HEK293 (cell line): ENCODE measurements around the gene FAM177B.

ENCODE experiments used
- CTCF ChIA-PET: fragments of 350-600 bp; formaldehyde crosslinking; extraction: SDS; loops from one replicate; lab custom pipeline; 2021; ENCODE audit warnings: antibody characterized with exemption; lab: Yijun Ruan, JAX
- POLR2A ChIA-PET: fragments of 300-600 bp; formaldehyde crosslinking; extraction: SDS; loops from one replicate; lab custom pipeline; 2020; ENCODE audit warnings: antibody characterized with exemption, inconsistent platforms; lab: Yijun Ruan, JAX
- H3K27ac ChIP-seq: fragments of 200-500 bp; sonication (Bioruptor generic); 2 replicates; pipeline ENCODE4 v1.5.1; 2014; ENCODE audit warnings: low read depth, low read length, control low read depth, inconsistent platforms; ENCODE audit errors: extremely low read depth
- H3K36me3 ChIP-seq, 2 experiments: fragments of 200-500 bp in 1 of 2; sonication (Bioruptor generic) in 1 of 2; 1 replicate in 1 of 2; 2 replicates in 1 of 2; pipeline ENCODE4 v1.5.1; 2014 to 2017; ENCODE audit warnings: inconsistent platforms in 2 of 2, low read length in 2 of 2; ENCODE audit not compliant: control insufficient read depth in 2 of 2, insufficient read depth in 1 of 2
- H3K4me1 ChIP-seq: fragments of 200-500 bp; sonication (Bioruptor generic); 2 replicates; pipeline ENCODE4 v1.5.1; 2014; ENCODE audit warnings: mild to moderate bottlenecking, low read length, inconsistent platforms; ENCODE audit not compliant: control insufficient read depth, insufficient read depth
- H3K4me3 ChIP-seq: 2 replicates; pipeline ENCODE4 v1.5.1; 2011; ENCODE audit warnings: low read depth, mild to moderate bottlenecking, control low read depth, low read length, moderate library complexity
- H3K9me3 ChIP-seq: fragments of 200-500 bp; sonication (Bioruptor generic); 2 replicates; pipeline ENCODE4 v1.5.1; 2014; ENCODE audit warnings: low read depth, low read length, inconsistent platforms; ENCODE audit not compliant: control insufficient read depth, insufficient read depth
- BCL11A ChIP-seq: fragments of 450-650 bp; formaldehyde crosslinking; IDR thresholded peaks from 2 replicates; pipeline ENCODE4 v1.5.1; 2016; ENCODE audit warnings: low read depth, missing biosample characterization, missing genetic modification characterization
- ELK4 ChIP-seq: IDR thresholded peaks from 2 replicates; pipeline ENCODE4 v1.6.1; 2011; ENCODE audit warnings: mild to moderate bottlenecking, low read depth, low read length, borderline replicate concordance
- KLF1 ChIP-seq: fragments of 450-650 bp; formaldehyde crosslinking; IDR thresholded peaks from 2 replicates; pipeline ENCODE4 v1.5.1; 2016; ENCODE audit warnings: missing biosample characterization, missing genetic modification characterization
- KLF10 ChIP-seq: fragments of 450-650 bp; IDR thresholded peaks from 2 replicates; pipeline ENCODE4 v1.5.1; 2018; ENCODE audit warnings: missing biosample characterization, mild to moderate bottlenecking, missing genetic modification characterization
- KLF9 ChIP-seq: fragments of 450-650 bp; formaldehyde crosslinking; IDR thresholded peaks from 2 replicates; pipeline ENCODE4 v1.5.1; 2016; ENCODE audit warnings: missing biosample characterization, missing genetic modification characterization, low read depth
- REPIN1 ChIP-seq: fragments of 450-650 bp; formaldehyde crosslinking; IDR thresholded peaks from 2 replicates; pipeline ENCODE4 v1.5.1; 2017; ENCODE audit warnings: missing biosample characterization, missing genetic modification characterization, low read depth
- ZBTB20 ChIP-seq: fragments of 450-650 bp; formaldehyde crosslinking; IDR thresholded peaks from 2 replicates; pipeline ENCODE4 v1.5.1; 2016; ENCODE audit warnings: missing biosample characterization, missing genetic modification characterization
- ZBTB49 ChIP-seq: fragments of 450-650 bp; formaldehyde crosslinking; IDR thresholded peaks from 2 replicates; pipeline ENCODE4 v1.5.1; 2016; ENCODE audit warnings: missing biosample characterization, missing genetic modification characterization, low read depth
- ZFHX2 ChIP-seq: fragments of 450-650 bp; formaldehyde crosslinking; conservative IDR thresholded peaks from 2 replicates; pipeline ENCODE4 v1.5.1; 2016; ENCODE audit warnings: missing biosample characterization, missing genetic modification characterization
- ZNF121 ChIP-seq: fragments of 450-650 bp; formaldehyde crosslinking; IDR thresholded peaks from 2 replicates; pipeline ENCODE4 v1.5.1; 2016; ENCODE audit warnings: missing biosample characterization, missing genetic modification characterization
- ZNF23 ChIP-seq: fragments of 450-650 bp; formaldehyde crosslinking; IDR thresholded peaks from 2 replicates; pipeline ENCODE4 v1.5.1; 2016; ENCODE audit warnings: missing biosample characterization, missing genetic modification characterization, borderline replicate concordance
- ZNF350 ChIP-seq: fragments of 450-650 bp; formaldehyde crosslinking; IDR thresholded peaks from 2 replicates; pipeline ENCODE4 v1.5.0; 2017; ENCODE audit warnings: missing biosample characterization, mild to moderate bottlenecking, missing genetic modification characterization
- ZNF416 ChIP-seq: fragments of 450-650 bp; formaldehyde crosslinking; IDR thresholded peaks from 2 replicates; pipeline ENCODE4 v1.5.1; 2016; ENCODE audit warnings: missing biosample characterization, missing genetic modification characterization
- ZNF473 ChIP-seq: fragments of 450-650 bp; formaldehyde crosslinking; IDR thresholded peaks from 2 replicates; pipeline ENCODE4 v1.5.1; 2017; ENCODE audit warnings: missing biosample characterization, missing genetic modification characterization
- ZNF514 ChIP-seq: fragments of 450-650 bp; formaldehyde crosslinking; IDR thresholded peaks from 2 replicates; pipeline ENCODE4 v1.5.1; 2016; ENCODE audit warnings: missing biosample characterization, missing genetic modification characterization
- ZNF560 ChIP-seq: fragments of 450-650 bp; formaldehyde crosslinking; IDR thresholded peaks from 2 replicates; pipeline ENCODE4 v1.5.1; 2017; ENCODE audit warnings: missing biosample characterization, missing genetic modification characterization, borderline replicate concordance
- ZNF621 ChIP-seq: fragments of 450-650 bp; formaldehyde crosslinking; IDR thresholded peaks from 2 replicates; pipeline ENCODE4 v1.5.1; 2017; ENCODE audit warnings: missing biosample characterization, missing genetic modification characterization
- ZNF624 ChIP-seq: fragments of 450-650 bp; formaldehyde crosslinking; IDR thresholded peaks from 2 replicates; pipeline ENCODE4 v1.5.1; 2017; ENCODE audit warnings: missing biosample characterization, missing genetic modification characterization
- ZNF776 ChIP-seq: fragments of 450-650 bp; formaldehyde crosslinking; IDR thresholded peaks from 2 replicates; pipeline ENCODE4 v1.5.0; 2017; ENCODE audit warnings: missing biosample characterization, missing genetic modification characterization, borderline replicate concordance
- ZNF785 ChIP-seq: fragments of 450-650 bp; formaldehyde crosslinking; IDR thresholded peaks from 2 replicates; pipeline ENCODE4 v1.5.1; 2016; ENCODE audit warnings: missing biosample characterization, missing genetic modification characterization
- TF ChIP-seq, protein P1 (sequence below): fragments of 450-650 bp; formaldehyde crosslinking; IDR thresholded peaks from 2 replicates; pipeline ENCODE4 v1.5.1; 2017; ENCODE audit warnings: missing biosample characterization, missing genetic modification characterization
- TF ChIP-seq, protein P2 (sequence below): fragments of 450-650 bp; formaldehyde crosslinking; IDR thresholded peaks from 2 replicates; pipeline ENCODE4 v1.5.1; 2016; ENCODE audit warnings: missing biosample characterization, missing genetic modification characterization
- TF ChIP-seq, protein P3 (sequence below): fragments of 450-650 bp; formaldehyde crosslinking; conservative IDR thresholded peaks from 2 replicates; pipeline ENCODE4 v1.5.1; 2016; ENCODE audit warnings: low read depth, missing biosample characterization, missing genetic modification characterization

FAM177B gene

GRCh38 chr1:222711319-222712252 lies 25.4 kb upstream of the FAM177B start (continued):
- TF ChIP-seq REPIN1 = no peak
- TF ChIP-seq ZBTB20 (tag by site-specific recombination) = peak; percentile 75
- peak; percentile 40; the same call in 1 of the 2 replicates for TF ChIP-seq KLF10
- TF ChIP-seq ELK4 = no peak

- Histone ChIP-seq H3K9me3 (no peaks in the 10 kb centered on the region), H3K36me3 (peaks cover 13 to 21% of the 10 kb centered on the region in 2 experiments), H3K4me3 (peak within 1 kb of the TSS; percentile 84), H3K27ac (peak within 1 kb of the TSS; percentile 87), H3K4me1 (no peaks in the 10 kb centered on the region)
- CTCF ChIA-PET = interaction anchor here (0.6 to 1.5 kb wide), 6 partner anchors 78 to 477 kb away, joined by 3 to 6 read pairs (median 4); no protein-coding TSS in a partner anchor
- POLR2A ChIA-PET = interaction anchor here (0.8 to 1.8 kb wide), 6 partner anchors 9 to 123 kb away, joined by 3 to 10 read pairs (median 4); partner anchors contain the start of gene TAF1A
- TF ChIP-seq ZNF785 = no peak
- peak; percentile 61; the same call in 1 of the 2 replicates for TF ChIP-seq ZNF514 (tag by site-specific recombination)
- TF ChIP-seq ZFHX2 (tag by site-specific recombination) = 0 out of 2 replicates have a peak, but pooled peaks have one; percentile 8
- TF ChIP-seq ZBTB49 = no peak
- TF ChIP-seq, protein P1, sequence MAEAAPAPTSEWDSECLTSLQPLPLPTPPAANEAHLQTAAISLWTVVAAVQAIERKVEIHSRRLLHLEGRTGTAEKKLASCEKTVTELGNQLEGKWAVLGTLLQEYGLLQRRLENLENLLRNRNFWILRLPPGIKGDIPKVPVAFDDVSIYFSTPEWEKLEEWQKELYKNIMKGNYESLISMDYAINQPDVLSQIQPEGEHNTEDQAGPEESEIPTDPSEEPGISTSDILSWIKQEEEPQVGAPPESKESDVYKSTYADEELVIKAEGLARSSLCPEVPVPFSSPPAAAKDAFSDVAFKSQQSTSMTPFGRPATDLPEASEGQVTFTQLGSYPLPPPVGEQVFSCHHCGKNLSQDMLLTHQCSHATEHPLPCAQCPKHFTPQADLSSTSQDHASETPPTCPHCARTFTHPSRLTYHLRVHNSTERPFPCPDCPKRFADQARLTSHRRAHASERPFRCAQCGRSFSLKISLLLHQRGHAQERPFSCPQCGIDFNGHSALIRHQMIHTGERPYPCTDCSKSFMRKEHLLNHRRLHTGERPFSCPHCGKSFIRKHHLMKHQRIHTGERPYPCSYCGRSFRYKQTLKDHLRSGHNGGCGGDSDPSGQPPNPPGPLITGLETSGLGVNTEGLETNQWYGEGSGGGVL (tag by site-specific recombination) = no peak
- no peak for TF ChIP-seq ZNF350 (tag by site-specific recombination)
- TF ChIP-seq ZNF23 (tag by site-specific recombination) = no peak
- no peak for TF ChIP-seq ZNF560 (tag by site-specific recombination)
- no peak for TF ChIP-seq ZNF624 (tag by site-specific recombination)
- TF ChIP-seq BCL11A (tag by site-specific recombination) = no peak
- TF ChIP-seq KLF1 = peak; percentile 46; the same call in 1 of the 2 replicates
- peak; percentile 57; the same call in 1 of the 2 replicates for TF ChIP-seq KLF9 (tag by site-specific recombination)
- no peak for TF ChIP-seq ZNF776 (tag by site-specific recombination)
- TF ChIP-seq ZNF473 (tag by site-specific recombination) = no peak
- TF ChIP-seq ZNF121 (tag by site-specific recombination) = no peak
- TF ChIP-seq, protein P2, sequence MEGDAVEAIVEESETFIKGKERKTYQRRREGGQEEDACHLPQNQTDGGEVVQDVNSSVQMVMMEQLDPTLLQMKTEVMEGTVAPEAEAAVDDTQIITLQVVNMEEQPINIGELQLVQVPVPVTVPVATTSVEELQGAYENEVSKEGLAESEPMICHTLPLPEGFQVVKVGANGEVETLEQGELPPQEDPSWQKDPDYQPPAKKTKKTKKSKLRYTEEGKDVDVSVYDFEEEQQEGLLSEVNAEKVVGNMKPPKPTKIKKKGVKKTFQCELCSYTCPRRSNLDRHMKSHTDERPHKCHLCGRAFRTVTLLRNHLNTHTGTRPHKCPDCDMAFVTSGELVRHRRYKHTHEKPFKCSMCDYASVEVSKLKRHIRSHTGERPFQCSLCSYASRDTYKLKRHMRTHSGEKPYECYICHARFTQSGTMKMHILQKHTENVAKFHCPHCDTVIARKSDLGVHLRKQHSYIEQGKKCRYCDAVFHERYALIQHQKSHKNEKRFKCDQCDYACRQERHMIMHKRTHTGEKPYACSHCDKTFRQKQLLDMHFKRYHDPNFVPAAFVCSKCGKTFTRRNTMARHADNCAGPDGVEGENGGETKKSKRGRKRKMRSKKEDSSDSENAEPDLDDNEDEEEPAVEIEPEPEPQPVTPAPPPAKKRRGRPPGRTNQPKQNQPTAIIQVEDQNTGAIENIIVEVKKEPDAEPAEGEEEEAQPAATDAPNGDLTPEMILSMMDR (tag by site-specific recombination) = no peak
- TF ChIP-seq ZNF621 (tag by site-specific recombination) = no peak
- no peak for TF ChIP-seq ZNF416
- TF ChIP-seq, protein P3, sequence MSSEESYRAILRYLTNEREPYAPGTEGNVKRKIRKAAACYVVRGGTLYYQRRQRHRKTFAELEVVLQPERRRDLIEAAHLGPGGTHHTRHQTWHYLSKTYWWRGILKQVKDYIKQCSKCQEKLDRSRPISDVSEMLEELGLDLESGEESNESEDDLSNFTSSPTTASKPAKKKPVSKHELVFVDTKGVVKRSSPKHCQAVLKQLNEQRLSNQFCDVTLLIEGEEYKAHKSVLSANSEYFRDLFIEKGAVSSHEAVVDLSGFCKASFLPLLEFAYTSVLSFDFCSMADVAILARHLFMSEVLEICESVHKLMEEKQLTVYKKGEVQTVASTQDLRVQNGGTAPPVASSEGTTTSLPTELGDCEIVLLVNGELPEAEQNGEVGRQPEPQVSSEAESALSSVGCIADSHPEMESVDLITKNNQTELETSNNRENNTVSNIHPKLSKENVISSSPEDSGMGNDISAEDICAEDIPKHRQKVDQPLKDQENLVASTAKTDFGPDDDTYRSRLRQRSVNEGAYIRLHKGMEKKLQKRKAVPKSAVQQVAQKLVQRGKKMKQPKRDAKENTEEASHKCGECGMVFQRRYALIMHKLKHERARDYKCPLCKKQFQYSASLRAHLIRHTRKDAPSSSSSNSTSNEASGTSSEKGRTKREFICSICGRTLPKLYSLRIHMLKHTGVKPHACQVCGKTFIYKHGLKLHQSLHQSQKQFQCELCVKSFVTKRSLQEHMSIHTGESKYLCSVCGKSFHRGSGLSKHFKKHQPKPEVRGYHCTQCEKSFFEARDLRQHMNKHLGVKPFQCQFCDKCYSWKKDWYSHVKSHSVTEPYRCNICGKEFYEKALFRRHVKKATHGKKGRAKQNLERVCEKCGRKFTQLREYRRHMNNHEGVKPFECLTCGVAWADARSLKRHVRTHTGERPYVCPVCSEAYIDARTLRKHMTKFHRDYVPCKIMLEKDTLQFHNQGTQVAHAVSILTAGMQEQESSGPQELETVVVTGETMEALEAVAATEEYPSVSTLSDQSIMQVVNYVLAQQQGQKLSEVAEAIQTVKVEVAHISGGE = peak; percentile 60; the same call in 1 of the 2 replicates
These were observed 24.5 kb upstream of the FAM177B start, which contains the start of the genes AIDA and BROX for GRCh38 chr1:222712253-222713090. Gene AIDA (minus strand): TSS chr1:222712491. CDS start chr1:222712317, 174 bp downstream. Gene BROX (plus strand): TSS chr1:222712564. CDS start chr1:222715700, 3,136 bp downstream.
